GM18519 (cell line): Measurements from ENCODE around the gene JARID2.

Experiments
- ATAC-seq: cut with Tn5 transposase; IDR thresholded peaks from one replicate; pipeline ENCODE4 v1.9.1; 2021; ENCODE audit warnings: mild to moderate bottlenecking, moderate library complexity; ENCODE audit not compliant: unreplicated experiment, low FRiP score

Gene JARID2

GRCh38 chr6:15330174-15330944 is 84.5 kb downstream of the JARID2 start:
- no peak for ATAC-seq

DNA sequence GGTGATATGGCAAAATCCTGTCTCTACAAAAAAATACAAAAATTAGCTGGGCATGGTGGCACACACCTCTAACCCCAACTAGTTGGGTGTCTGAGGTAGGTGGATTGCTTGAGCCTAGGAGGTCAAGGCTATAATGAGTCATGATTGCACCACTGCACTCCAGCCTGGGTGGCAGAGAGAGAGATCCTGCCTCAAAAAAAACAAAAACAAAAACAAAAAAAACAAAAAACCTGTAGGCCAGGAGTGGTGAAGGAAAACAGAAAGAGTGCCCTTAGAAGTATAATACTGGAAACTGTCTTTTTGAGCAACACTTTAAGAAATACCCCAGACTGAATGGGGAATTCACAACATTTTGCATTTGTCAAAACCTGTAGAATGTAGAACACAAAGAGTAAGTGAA is 85.3 kb downstream of the JARID2 start:
- ATAC-seq: no peak

DNA sequence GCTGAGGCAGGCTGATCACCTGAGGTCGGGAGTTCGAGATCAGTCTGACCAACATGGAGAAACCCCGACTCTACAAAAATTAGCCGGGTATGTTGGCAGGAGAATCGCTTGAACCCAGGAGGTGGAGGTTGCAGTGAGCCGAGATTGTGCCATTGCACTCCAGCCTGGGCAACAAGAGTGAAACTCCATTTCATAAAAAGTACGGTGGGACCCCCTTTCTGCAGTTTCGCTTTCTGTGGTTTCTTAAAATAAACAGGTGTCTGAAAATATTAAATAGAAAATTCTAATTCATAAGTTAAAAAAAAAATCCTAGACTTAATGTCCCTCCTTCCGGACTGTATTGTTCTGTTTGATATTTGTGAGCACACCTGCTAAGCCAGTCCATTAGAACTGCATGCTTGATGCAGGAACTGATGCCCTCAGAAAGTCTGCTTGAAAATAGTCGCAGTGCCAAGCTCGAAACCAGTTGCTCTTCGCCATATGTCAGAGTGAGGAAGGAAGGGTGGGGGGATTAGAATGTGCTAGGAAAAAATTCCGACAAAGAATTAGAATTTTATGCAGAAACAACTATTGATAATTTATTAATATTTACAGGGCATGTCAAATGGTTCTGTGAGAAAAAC is 85.9 kb downstream of the JARID2 start:
- ATAC-seq: no peak

DNA sequence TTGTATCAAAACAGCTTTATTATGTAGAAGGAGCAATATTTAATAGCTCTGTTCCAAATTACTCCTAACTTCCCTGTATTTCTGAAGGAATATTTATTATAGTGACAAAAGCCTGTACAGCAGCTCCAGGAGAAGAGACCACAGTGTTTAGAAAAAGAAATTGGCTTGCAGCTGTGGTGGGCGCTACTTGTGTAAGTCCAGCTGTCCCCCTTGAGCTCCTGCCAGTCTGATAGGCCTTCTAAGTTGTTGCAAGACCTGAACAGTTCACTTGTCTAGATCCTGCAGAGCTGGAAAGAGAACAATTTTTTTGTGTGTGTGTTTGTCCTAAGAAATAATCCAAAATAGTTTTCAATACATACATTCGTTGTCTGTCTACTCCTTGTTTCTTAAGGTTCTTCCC is 86.6 kb downstream of the JARID2 start:
- ATAC-seq: no peak

GRCh38 chr6:15335385-15335784 is 89.5 kb downstream of the JARID2 start:
- no peak for ATAC-seq

DNA sequence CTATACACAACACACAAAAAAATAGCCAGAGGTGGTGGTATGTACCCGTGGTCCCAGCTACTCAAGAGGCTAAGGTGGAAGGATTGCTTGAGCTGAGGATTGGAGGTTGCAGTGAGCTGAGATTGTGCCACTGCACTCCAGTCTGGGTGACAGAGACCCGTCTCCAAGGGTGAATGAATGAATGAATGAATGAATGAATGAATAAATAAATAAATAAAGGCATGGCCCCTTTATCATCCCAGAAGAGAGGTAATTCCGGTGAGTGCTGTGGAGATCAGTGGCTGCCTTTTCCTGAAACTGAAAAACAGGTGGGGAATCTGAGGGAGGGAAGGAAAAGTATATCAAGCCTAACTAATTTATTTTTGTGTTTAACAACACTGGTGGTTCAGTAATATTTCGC is 90.0 kb downstream of the JARID2 start:
- ATAC-seq: no peak

- ATAC-seq: no peak
Observed at GRCh38 chr6:15336900-15337560, 91.2 kb downstream of the JARID2 start.

DNA sequence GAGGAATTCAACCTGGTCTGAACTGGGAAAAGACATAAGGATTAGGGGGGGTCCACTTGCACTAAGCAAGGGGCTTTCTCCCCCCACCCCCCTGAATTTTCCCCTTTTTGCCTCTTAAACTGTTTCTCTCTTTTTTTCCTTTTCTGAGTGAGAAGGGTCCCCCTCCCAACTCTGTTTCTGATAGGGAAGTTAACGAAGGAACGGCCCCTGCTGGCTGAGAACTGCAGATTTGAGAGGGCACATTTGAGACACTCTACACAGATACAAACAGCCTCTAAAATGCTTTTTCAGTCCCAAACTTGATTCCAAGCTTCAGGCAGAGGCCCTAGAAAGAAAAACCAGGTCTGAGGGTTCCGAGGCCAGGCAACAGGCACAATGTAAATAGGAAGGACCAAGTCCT is 91.7 kb downstream of the JARID2 start:
- no peak for ATAC-seq

DNA sequence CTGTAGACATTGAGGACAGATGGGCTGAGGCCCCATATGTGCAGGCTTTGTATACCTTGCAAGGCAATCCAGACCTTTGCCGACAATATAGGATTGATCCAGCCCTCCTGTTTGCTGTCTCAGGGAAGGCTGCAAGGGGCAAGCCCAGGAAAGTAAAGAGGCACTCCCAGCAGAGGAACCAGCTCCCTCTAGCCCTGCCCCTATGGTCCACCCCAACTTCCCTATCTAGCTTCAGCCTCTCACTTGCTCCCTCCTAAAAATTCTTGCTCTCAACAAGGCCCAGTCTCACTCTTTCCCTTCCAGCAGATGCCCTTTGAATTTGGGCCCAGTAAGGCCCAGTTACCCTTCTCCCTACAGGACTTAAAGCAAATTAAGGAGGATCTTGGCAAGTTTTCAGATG is 92.6 kb downstream of the JARID2 start:
- ATAC-seq: no peak

GRCh38 chr6:15339081-15339480 is 93.2 kb downstream of the JARID2 start:
- no peak for ATAC-seq

DNA sequence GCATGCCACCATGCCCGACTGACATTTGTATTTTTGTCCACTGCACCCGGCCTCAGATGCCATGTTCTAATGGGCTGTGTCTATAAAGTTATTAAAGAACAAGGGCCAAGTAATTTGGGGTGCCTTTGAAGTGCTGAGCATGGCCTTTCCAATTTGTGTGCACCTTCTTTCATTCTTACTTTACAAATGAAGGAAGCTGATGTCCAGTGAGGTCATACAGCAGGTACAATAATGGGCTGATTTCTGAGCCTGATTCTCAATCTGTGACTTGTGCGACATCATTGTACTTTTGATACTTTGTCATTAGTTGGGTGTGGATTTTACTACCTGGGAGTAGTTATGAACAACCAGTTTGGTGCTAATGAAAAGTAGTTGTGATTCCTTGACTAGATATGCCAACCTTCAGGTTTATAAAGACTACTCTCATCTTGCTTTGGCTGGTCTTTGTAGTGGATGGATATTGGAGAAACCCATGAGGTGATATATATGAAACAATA is 94.3 kb downstream of the JARID2 start:
- ATAC-seq: no peak

DNA sequence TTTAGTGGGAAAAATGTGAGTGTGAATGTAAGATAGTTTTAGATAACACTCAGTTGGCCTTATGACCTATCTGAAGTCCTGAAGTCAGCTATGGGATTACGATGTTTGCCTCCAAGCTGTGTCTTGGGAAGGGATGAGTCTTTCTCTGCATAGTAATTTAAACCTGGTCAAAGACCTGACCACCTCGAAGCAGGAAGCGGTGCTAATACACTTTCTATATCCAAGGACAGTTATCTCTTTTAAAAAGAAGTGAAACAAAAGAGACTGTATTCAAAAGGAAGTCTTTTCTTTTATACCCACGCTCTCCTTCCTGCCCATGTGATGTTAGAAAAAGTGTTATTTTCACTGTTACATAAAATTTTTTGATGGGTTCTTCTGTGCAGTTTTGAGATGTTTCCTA is 94.9 kb downstream of the JARID2 start:
- no peak for ATAC-seq

DNA sequence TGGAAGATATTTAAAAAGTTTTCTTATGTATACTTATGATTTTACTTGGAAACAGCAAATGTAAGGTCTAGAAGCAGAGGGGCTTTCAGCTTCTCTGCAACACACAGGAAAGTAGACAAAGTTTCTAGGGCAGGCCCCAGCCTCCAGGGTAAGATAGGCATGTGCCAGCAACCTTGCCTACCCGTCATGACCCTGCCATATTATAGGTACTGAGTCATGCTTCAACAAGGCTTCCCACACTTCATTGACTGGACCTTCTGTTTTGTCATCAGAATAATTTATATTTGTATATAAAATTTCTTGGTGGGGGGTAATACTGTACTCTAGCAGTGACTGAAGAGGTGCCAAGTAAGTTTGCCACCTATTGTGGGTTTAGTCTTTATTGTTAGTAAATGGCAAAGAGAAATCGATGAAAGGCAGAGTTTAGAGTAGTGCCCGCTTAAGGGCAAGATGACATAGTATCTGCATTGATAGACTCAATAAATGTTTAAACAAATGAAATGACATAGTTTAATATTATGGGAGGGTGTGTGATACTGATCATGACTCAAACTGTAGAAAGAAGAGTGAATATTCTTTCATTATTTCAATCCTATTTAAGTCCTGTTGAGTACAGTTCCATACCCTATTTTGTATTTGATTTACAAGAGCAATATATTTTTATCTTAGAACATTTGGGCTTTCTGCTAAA is 95.6 kb downstream of the JARID2 start:
- no peak for ATAC-seq

DNA sequence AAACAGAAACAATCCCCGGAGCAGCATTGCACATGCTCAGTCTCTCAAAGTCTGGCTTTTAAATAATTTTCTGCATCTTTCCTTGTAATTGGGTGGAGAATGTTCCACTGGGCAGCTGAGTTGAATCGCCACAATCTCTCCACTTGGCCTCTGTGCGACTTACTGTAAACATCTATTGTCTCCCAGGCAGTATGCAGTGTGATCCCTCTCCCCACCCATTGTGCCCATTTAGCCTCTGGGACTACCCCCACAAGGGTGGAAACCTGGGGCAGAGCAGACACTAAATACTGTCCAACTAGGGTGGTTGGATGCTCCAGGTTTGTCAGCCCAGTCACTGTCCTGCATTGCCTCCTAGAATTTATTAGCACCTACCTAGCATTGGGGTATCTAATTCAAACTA is 96.2 kb downstream of the JARID2 start:
- no peak for ATAC-seq

DNA sequence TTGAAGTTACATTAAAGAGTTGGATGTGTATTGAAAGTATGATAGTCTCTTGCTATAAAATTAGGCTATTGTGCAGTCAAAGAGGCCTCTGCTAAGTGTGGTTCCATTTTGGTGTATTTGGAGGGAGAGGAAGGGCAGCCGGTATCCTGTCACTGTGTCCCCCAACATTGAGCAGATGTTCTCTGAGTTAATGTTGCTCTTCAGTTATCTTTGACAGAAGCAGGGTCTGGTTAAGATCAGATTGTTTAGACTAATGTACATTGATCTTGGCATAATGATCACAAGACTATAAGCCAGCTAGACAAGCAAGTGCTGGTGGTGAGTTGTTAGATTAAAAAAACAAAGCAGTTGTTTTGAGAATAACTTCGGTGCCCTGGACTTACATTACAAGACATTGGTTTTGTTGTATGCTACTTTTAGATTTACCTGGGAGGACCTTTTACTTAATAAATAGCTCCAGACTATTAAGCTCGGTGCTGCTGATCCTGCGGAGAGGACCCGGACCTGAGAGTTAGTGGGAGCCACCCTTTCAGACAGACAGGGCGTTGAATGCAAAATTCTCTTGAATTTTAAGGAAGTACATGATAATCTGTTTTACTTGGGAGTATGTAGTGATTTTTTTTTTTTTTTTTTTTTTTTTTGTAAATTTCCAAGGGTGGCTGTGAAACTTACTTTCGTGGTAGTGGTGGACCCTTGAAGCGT is 97.8 kb downstream of the JARID2 start:
- no peak for ATAC-seq

DNA sequence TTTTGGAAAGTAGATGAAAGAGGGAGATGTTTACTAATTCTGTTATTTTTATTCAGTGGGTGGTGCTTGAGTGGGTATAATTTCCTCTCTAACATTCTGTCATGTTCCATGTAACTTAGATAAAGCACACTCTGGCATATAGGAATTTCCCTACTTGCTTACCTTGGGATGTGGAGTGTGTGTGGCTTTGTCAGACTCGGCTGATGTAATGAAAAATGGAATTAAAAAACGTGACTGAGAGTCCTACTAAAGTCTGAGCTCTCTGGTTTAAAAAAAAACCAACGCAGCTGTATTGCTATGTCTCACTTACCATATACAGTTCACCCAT is 98.3 kb downstream of the JARID2 start:
- ATAC-seq: no peak

GRCh38 chr6:15344831-15345230 is 99.0 kb downstream of the JARID2 start:
- ATAC-seq: no peak

- no peak for ATAC-seq
Observed at GRCh38 chr6:15346315-15346714, 100.4 kb downstream of the JARID2 start.

DNA sequence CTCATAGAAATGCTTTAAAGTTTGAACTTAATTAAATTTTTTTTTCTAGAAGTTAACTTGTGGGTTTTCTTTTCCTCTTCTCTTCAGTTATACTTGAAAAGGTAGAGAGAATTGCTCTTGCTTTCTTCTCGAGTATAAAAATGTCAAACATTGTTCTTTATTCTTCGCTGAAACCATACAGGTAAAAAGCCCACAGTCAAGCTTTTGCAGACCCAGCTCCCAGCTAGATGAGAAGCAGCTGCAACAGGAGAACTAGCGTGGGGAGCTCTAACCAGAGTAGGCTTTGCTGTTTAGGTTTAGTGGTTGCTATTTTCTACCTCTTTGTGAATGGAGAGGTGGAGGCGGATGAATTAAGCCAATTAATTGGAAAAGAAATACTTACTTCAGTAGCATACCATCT is 102.7 kb downstream of the JARID2 start:
- no peak for ATAC-seq

GRCh38 chr6:15349379-15349778 is 103.5 kb downstream of the JARID2 start:
- ATAC-seq: no peak
